Osteocyte (in vitro differentiated cells): ENCODE data around the gene ESD. TPM values are rescaled to one million over a fixed set of nuclear protein-coding genes. Genes with fewer than 3 reads are reported as not detected.
"Not testable (repeated sequence)": the region's sequence is repeated elsewhere in the genome, so short reads cannot be mapped to it uniquely, and the experiment has no call there.

ENCODE experiments used
- DNase-seq: peaks from one replicate; pipeline ENCODE4 v3.0.0; 2021; ENCODE audit warnings: mixed read lengths; ENCODE audit not compliant: unreplicated experiment; ENCODE audit errors: extremely low spot score
- H3K27ac Mint-ChIP-seq: one replicate; pipeline ENCODE4 v1.8.0; 2021; ENCODE audit warnings: mild to moderate bottlenecking, mixed read lengths; ENCODE audit not compliant: unreplicated experiment
- H3K27me3 Mint-ChIP-seq: one replicate; pipeline ENCODE4 v1.8.0; 2021; ENCODE audit warnings: mixed read lengths; ENCODE audit not compliant: unreplicated experiment
- H3K36me3 Mint-ChIP-seq: one replicate; pipeline ENCODE4 v1.8.0; 2021; ENCODE audit warnings: mixed read lengths; ENCODE audit not compliant: unreplicated experiment
- H3K4me1 Mint-ChIP-seq: one replicate; pipeline ENCODE4 v1.8.0; 2021; ENCODE audit warnings: mixed read lengths; ENCODE audit not compliant: unreplicated experiment
- H3K4me3 Mint-ChIP-seq: one replicate; pipeline ENCODE4 v1.8.0; 2021; ENCODE audit warnings: mild to moderate bottlenecking, moderate library complexity, mixed read lengths; ENCODE audit not compliant: unreplicated experiment
- H3K9me3 Mint-ChIP-seq: one replicate; pipeline ENCODE4 v1.8.0; 2021; ENCODE audit warnings: mixed read lengths; ENCODE audit not compliant: unreplicated experiment
- total RNA-seq: library from RNA; stranded (reverse); gene quantifications from 2 replicates; pipeline ENCODE4 v1.2.1, GENCODE V29; 2021
- TF ChIP-seq, protein P1 (sequence below): fragments of 200-600 bp; sonication (generic); IDR thresholded peaks from 2 replicates; pipeline ENCODE4 v1.5.0; 2021; ENCODE audit warnings: antibody characterized with exemption, mild to moderate bottlenecking, moderate library complexity

ESD gene
- total RNA-seq, 1 donor from 2014 or later: 98.6 TPM

DNA sequence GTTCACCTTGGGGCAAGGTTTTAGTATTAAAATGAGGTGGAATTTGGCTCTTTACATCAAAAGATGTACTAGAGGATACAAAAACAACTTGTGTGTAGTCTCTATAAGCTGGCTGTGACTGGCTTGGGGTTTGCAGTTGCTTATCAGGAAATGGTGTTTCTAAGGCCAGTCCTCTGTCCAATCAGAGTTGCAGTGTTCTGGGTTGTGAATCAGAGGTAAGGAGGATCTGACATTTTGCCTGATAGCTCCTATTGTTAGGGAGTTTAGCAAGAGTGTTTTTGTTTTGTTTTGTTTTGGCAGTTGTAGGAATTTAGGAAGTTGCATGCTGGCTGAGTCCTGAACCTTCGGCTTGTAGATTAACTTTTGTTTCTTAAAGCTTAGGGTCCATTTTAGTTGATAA, 20.1 kb upstream of the ESD start:
- TF ChIP-seq, protein P1, sequence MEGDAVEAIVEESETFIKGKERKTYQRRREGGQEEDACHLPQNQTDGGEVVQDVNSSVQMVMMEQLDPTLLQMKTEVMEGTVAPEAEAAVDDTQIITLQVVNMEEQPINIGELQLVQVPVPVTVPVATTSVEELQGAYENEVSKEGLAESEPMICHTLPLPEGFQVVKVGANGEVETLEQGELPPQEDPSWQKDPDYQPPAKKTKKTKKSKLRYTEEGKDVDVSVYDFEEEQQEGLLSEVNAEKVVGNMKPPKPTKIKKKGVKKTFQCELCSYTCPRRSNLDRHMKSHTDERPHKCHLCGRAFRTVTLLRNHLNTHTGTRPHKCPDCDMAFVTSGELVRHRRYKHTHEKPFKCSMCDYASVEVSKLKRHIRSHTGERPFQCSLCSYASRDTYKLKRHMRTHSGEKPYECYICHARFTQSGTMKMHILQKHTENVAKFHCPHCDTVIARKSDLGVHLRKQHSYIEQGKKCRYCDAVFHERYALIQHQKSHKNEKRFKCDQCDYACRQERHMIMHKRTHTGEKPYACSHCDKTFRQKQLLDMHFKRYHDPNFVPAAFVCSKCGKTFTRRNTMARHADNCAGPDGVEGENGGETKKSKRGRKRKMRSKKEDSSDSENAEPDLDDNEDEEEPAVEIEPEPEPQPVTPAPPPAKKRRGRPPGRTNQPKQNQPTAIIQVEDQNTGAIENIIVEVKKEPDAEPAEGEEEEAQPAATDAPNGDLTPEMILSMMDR: no peak
- H3K4me1 Mint-ChIP-seq: no peaks in the 10 kb centered on the region
- peaks cover 23% of the 10 kb centered on the region for H3K27me3 Mint-ChIP-seq
- H3K9me3 Mint-ChIP-seq: peaks cover 9% of the 10 kb centered on the region
- H3K36me3 Mint-ChIP-seq: no peaks in the 10 kb centered on the region
- no peak for DNase-seq
- no peak overlapping the region for H3K27ac Mint-ChIP-seq
- H3K4me3 Mint-ChIP-seq: no peak overlapping the region

DNA sequence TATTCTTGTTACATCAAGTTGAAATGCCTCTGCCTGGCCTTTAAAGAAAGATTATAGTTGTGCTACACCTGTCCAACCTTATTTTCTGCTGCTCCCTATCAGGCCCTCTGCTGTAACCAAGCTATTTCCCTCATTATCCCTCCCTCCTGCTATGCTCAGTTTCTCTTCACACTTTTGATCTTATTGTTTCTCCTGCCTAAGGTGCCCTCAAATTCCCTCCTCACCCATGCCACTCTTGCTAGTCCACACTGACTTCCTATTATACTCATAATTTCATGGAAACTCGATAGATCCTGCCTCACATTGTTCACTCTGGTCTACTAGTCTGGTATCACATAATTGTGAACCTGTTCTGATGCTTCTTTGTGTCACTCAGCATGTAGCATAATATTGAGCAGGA, 19.4 kb upstream of the ESD start:
- no peaks in the 10 kb centered on the region for H3K4me1 Mint-ChIP-seq
- TF ChIP-seq, protein P1: no peak
- H3K27me3 Mint-ChIP-seq: peaks cover 23% of the 10 kb centered on the region

DNA sequence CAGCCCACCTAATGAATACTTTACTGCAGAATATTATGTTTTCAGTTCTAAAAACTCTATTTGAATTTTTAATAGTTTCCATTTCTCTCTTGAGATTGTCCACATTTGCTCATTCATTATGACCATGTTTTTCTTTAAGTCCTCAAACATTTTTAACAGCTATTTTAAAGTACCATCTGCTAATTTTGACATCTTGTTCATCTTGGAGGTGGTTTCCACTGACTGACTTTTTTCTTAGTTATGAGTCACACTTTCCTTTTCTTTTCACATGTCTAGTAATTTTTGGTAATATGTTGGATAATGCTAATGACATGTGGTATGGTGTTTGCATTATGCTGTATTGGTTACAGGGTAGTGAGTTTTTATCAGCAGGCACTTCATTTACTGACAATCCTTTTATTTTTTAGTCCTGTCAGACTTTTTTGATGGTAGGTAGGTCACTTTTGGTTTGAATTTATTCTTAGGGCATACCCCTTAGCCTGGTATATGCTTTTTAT, 15.4 kb upstream of the ESD start:
- H3K36me3 Mint-ChIP-seq: no peaks in the 10 kb centered on the region
- TF ChIP-seq, protein P1: no peak
- H3K27ac Mint-ChIP-seq: no peak overlapping the region
- no peak for DNase-seq
- peaks cover 7% of the 10 kb centered on the region for H3K27me3 Mint-ChIP-seq
- H3K4me3 Mint-ChIP-seq: no peak overlapping the region
- H3K4me1 Mint-ChIP-seq: peaks cover 2% of the 10 kb centered on the region
- peaks cover 20% of the 10 kb centered on the region for H3K9me3 Mint-ChIP-seq

More for the DNA sequence above, 19.4 kb upstream of the ESD start:
- Mint-ChIP-seq H3K4me3 (no peak overlapping the region), H3K36me3 (no peaks in the 10 kb centered on the region), H3K27ac (no peak overlapping the region), H3K9me3 (peaks cover 16% of the 10 kb centered on the region)
- DNase-seq: no peak

DNA sequence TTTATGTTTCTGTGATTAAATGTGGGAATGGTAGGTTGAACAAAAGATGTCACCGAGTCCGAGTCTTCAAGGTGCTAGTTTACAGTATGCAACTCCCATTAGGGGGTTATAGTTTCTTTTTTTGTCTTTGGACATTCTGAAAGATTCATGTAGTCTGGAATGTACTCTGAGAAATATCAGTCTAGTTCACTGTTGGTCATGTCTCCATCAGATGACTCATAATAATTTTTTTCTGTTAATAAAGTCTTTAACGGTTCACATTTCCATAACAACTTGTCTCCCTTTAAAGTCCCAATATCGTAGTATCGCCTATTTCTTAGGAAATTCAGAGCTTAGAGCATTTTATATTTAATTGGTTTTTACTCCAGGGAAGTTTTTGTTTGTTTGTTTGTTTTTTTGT, 13.5 kb upstream of the ESD start:
- Mint-ChIP-seq H3K27me3 (no peaks in the 10 kb centered on the region), H3K4me3 (no peak overlapping the region), H3K27ac (no peak overlapping the region), H3K9me3 (peaks cover 20% of the 10 kb centered on the region), H3K4me1 (peaks cover 2% of the 10 kb centered on the region), H3K36me3 (no peaks in the 10 kb centered on the region)
- no peak for DNase-seq
- TF ChIP-seq, protein P1: no peak

DNA sequence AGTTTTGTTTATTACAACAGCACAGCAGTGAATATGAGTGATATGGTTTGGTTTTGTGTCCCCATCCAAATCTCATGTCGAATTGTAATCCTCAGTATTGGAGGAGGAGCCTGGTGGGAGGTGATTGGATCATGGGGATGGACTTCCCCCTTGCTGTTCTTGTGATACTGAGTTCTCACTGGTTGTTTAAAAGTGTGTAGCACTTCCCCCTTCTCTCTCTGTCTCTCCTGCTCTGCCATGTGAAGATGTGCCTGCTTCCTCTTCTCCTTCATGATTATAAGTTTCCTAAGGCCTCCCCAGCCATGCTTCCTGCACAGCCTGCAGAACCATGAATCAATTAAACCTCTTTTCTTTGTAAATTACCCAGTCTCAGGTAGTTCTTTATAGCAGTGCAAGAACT, 8.0 kb upstream of the ESD start:
- not testable (repeated sequence) for H3K4me1 Mint-ChIP-seq, DNase-seq, H3K27me3 Mint-ChIP-seq, H3K9me3 Mint-ChIP-seq, H3K36me3 Mint-ChIP-seq, H3K27ac Mint-ChIP-seq, H3K4me3 Mint-ChIP-seq

DNA sequence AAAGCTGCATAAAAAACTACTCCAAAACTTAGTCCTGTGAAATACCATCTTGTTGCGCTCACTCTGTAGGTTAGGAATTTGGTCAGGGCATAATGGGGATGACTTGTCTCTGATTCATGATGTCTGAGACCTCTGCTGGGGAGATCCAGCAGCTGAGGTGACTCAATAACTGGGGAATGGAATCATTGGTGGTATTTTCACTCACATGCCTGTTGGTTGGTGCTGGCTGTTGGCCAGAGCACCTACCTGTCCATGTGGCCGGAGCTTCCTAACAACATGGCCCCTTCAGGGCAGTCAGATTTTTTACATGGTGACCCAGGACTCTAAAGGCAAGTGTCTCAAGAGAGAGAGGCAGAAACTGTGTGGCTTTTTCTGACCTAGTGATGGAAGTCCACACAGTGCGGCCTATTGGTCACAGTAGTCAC, 7.4 kb upstream of the ESD start:
- Mint-ChIP-seq H3K36me3 (no peaks in the 10 kb centered on the region), H3K27ac (no peak overlapping the region), H3K27me3 (no peaks in the 10 kb centered on the region)

More for the DNA sequence above, 7.4 kb upstream of the ESD start:
- no peaks in the 10 kb centered on the region for H3K9me3 Mint-ChIP-seq
- no peak for DNase-seq
- TF ChIP-seq, protein P1: no peak
- no peak overlapping the region for H3K4me3 Mint-ChIP-seq
- H3K4me1 Mint-ChIP-seq: peaks cover 6% of the 10 kb centered on the region
